HCT116 (cell line): ENCODE results near the gene ZBTB49. TPM values are rescaled to one million over a fixed set of nuclear protein-coding genes. Genes with fewer than 3 reads are reported as not detected.

Source experiments
- ATAC-seq: fragments of 200-7000 bp; cut with Tn5 transposase; 2 replicates; pipeline ENCODE4 v1.9.1; 2020; ENCODE audit warnings: mild to moderate bottlenecking, moderate library complexity
- BruUV-seq: library from RNA; stranded (reverse); fragments of 400-500 nt; replicated peaks from 2 replicates; lab custom pipeline; 2021; lab: Mats Ljungman, UMichigan
- CTCF ChIA-PET: fragments of 300-600 bp; sonication (Branson Sonifier 250); formaldehyde crosslinking; loops from one replicate; lab custom pipeline; 2021; ENCODE audit warnings: antibody characterized with exemption; lab: Charles Lee
- POLR2A ChIA-PET: fragments of 300-600, 350-600 bp; sonication (Branson Sonifier 250); formaldehyde crosslinking; loops from one replicate; lab custom pipeline; 2021; ENCODE audit warnings: antibody characterized with exemption; lab: Charles Lee
- RAD21 ChIA-PET, 2 experiments: fragments of 300-600 bp; sonication (Branson Sonifier 250); formaldehyde crosslinking; loops; one replicate each; lab custom pipeline; 2023; ENCODE audit warnings: low total read pairs in 2 of 2; ENCODE audit not compliant: uncharacterized antibody in 2 of 2, unreplicated experiment in 2 of 2, low non-redundant PET in 1 of 2; lab: Charles Lee
- DNase-seq: peaks from one replicate; pipeline ENCODE4 v3.0.0-alpha.2; 2010; ENCODE audit warnings: low read depth, low spot score
- H2AFZ ChIP-seq: fragments of 200-600 bp; shearing (Covaris generic), sonication (generic); 2 replicates; pipeline ENCODE4 v1.6.1; 2017; ENCODE audit warnings: low read depth, mixed run types, mixed read lengths, antibody characterized with exemption, low read length; ENCODE audit not compliant: poor library complexity, severe bottlenecking
- H3K27ac ChIP-seq: 2 replicates; pipeline ENCODE4 v1.5.1; 2012; ENCODE audit warnings: low read depth, low read length
- H3K27me3 ChIP-seq: fragments of 200-600 bp; sonication (generic); 2 replicates; pipeline ENCODE4 v1.6.1; 2016; ENCODE audit warnings: mixed run types, low read length, mixed read lengths; ENCODE audit not compliant: insufficient read depth
- H3K36me3 ChIP-seq, 2 experiments: fragments of 200-500 bp in 1 of 2; fragments of 200-600 bp in 1 of 2; sonication (Bioruptor generic) in 1 of 2; sonication (generic) in 1 of 2; 2 replicates each; pipeline versions ENCODE4 v1.5.1 to v1.6.1; 2014 to 2016; ENCODE audit warnings: low read length in 2 of 2, inconsistent platforms in 1 of 2, mixed read lengths in 1 of 2, mixed run types in 1 of 2; ENCODE audit not compliant: insufficient read depth in 2 of 2, control insufficient read depth in 1 of 2
- H3K4me1 ChIP-seq, 2 experiments: fragments of 200-600 bp in 1 of 2; sonication (generic) in 1 of 2; 2 replicates each; pipeline versions ENCODE4 v1.5.1 to v1.6.1; 2012 to 2017; ENCODE audit warnings: low read length in 2 of 2, inconsistent platforms in 1 of 2, mild to moderate bottlenecking in 1 of 2, mixed read lengths in 1 of 2, mixed run types in 1 of 2, moderate library complexity in 1 of 2; ENCODE audit not compliant: insufficient read depth in 2 of 2, control insufficient read depth in 1 of 2
- H3K4me2 ChIP-seq: fragments of 200-600 bp; sonication (generic); 2 replicates; pipeline ENCODE4 v1.6.1; 2017; ENCODE audit warnings: mixed run types, low read length, mixed read lengths
- H3K4me3 ChIP-seq, 2 experiments: fragments of 200-600 bp in 1 of 2; sonication (generic) in 1 of 2; replicated peaks in 1 of 2; 2 replicates each; pipeline ENCODE4 v1.5.1; 2011 to 2016; ENCODE audit warnings: low read length in 2 of 2, control low read depth in 1 of 2, low read depth in 1 of 2, mild to moderate bottlenecking in 1 of 2, mixed read lengths in 1 of 2, mixed run types in 1 of 2
- H3K79me2 ChIP-seq: fragments of 200-600 bp; sonication (generic); 2 replicates; pipeline ENCODE4 v1.6.1; 2017; ENCODE audit warnings: mild to moderate bottlenecking, mixed run types, low read length, moderate library complexity, mixed read lengths; ENCODE audit not compliant: insufficient read depth
- H3K9ac ChIP-seq: fragments of 200-600 bp; sonication (generic); 2 replicates; pipeline ENCODE4 v1.6.1; 2016; ENCODE audit warnings: low read length, mixed read lengths
- H3K9me2 ChIP-seq: fragments of 200-600 bp; sonication (generic), shearing (Covaris generic); 2 replicates; pipeline ENCODE4 v1.6.1; 2017; ENCODE audit warnings: mixed run types, mild to moderate bottlenecking, moderate library complexity; ENCODE audit not compliant: insufficient read depth
- H3K9me3 ChIP-seq, 2 experiments: fragments of 200-500 bp in 1 of 2; fragments of 200-600 bp in 1 of 2; sonication (Bioruptor generic) in 1 of 2; sonication (generic) in 1 of 2; 2 replicates each; pipeline ENCODE4 v1.6.1; 2014 to 2017; ENCODE audit warnings: low read length in 2 of 2, mixed read lengths in 2 of 2, inconsistent platforms in 1 of 2, low read depth in 1 of 2, mild to moderate bottlenecking in 1 of 2, mixed run types in 1 of 2, moderate library complexity in 1 of 2; ENCODE audit not compliant: control insufficient read depth in 1 of 2, insufficient read depth in 1 of 2
- H4K20me1 ChIP-seq: fragments of 200-600 bp; sonication (generic), shearing (Covaris generic); 2 replicates; pipeline ENCODE4 v1.6.1; 2017; ENCODE audit warnings: mixed run types, mild to moderate bottlenecking, moderate library complexity; ENCODE audit not compliant: insufficient read depth
- CBX3 ChIP-seq: IDR thresholded peaks from 2 replicates; pipeline ENCODE4 v1.6.1; 2012; ENCODE audit warnings: low read depth
- EZH2 ChIP-seq: fragments of 200-600 bp; sonication (generic); IDR thresholded peaks from 2 replicates; pipeline ENCODE4 v1.6.1; 2017; ENCODE audit warnings: antibody characterized with exemption, mixed run types
- FOSL1 ChIP-seq: IDR thresholded peaks from 2 replicates; pipeline ENCODE4 v1.6.1; 2012; ENCODE audit warnings: low read depth
- SIN3A ChIP-seq: IDR thresholded peaks from 2 replicates; pipeline ENCODE4 v1.6.1; 2012; ENCODE audit warnings: low read depth
- SP1 ChIP-seq: IDR thresholded peaks from 2 replicates; pipeline ENCODE4 v1.6.1; 2012; ENCODE audit warnings: low read depth
- ZNF274 ChIP-seq: fragments of 200-500 bp; sonication (Bioruptor generic); IDR thresholded peaks from 2 replicates; pipeline ENCODE4 v1.6.1; 2014; ENCODE audit warnings: mild to moderate bottlenecking, low read depth, low read length, inconsistent platforms
- intact Hi-C: fragments of 100-400 bp; cut with micrococcal nuclease; formaldehyde crosslinking; loops from 2 replicates; pipeline ENCODE4 v1.10.0; 2022
- total RNA-seq: library from RNA; stranded (reverse); gene quantifications from one replicate; pipeline ENCODE4 v1.2.1, GENCODE V29; 2021; ENCODE audit not compliant: unreplicated experiment
- TF ChIP-seq, protein P1 (sequence below): IDR thresholded peaks from 2 replicates; pipeline ENCODE4 v1.6.1; 2011; ENCODE audit warnings: mild to moderate bottlenecking, low read length, moderate library complexity; ENCODE audit not compliant: insufficient replicate concordance; ENCODE audit errors: extremely low read depth
- TF ChIP-seq, protein P2 (sequence below): IDR thresholded peaks from 2 replicates; pipeline ENCODE4 v1.6.1; 2012
- TF ChIP-seq, protein P3 (sequence below): IDR thresholded peaks from 2 replicates; pipeline ENCODE4 v1.6.1; 2012; ENCODE audit warnings: low read depth
- TF ChIP-seq, protein P4 (sequence below): IDR thresholded peaks from 2 replicates; pipeline ENCODE4 v1.6.1; 2012

Gene ZBTB49
- total RNA-seq, 1 experiment from 2014 or later = 3.9 TPM

DNA sequence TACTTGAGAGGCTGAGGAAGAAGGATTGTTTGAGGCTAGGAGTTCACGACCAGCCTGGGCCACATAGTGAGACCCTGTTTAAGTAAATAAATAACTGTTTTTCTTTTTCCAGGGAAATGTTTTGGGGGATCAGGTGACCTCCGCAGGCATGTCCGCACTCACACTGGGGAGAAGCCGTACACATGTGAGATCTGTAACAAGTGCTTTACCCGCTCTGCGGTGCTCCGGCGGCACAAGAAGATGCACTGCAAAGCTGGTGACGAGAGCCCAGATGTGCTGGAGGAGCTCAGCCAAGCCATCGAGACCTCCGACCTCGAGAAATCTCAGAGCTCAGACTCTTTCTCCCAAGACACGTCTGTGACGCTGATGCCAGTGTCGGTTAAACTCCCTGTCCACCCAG, 30.5 kb downstream of the ZBTB49 start:
- no peak for ATAC-seq
- no TSS peak for BruUV-seq
- no peak overlapping the region for H3K9ac ChIP-seq
- DNase-seq = no peak
- peaks cover 0 to 2% of the 10 kb centered on the region in 2 experiments; a peak in 2 of 4 replicates for H3K36me3 ChIP-seq
- RAD21 ChIA-PET = no interaction called here
- H3K4me2 ChIP-seq = no peak overlapping the region
- intact Hi-C loops = no loop called here
- H4K20me1 ChIP-seq = no peaks in the 10 kb centered on the region
- POLR2A ChIA-PET = no interaction called here
- H3K79me2 ChIP-seq = no peaks in the 10 kb centered on the region
- TF ChIP-seq SP1 (no peak), CBX3 (no peak), EZH2 (no peak), SIN3A (no peak), ZNF274 (no peak), FOSL1 (no peak)
- TF ChIP-seq, protein P1, sequence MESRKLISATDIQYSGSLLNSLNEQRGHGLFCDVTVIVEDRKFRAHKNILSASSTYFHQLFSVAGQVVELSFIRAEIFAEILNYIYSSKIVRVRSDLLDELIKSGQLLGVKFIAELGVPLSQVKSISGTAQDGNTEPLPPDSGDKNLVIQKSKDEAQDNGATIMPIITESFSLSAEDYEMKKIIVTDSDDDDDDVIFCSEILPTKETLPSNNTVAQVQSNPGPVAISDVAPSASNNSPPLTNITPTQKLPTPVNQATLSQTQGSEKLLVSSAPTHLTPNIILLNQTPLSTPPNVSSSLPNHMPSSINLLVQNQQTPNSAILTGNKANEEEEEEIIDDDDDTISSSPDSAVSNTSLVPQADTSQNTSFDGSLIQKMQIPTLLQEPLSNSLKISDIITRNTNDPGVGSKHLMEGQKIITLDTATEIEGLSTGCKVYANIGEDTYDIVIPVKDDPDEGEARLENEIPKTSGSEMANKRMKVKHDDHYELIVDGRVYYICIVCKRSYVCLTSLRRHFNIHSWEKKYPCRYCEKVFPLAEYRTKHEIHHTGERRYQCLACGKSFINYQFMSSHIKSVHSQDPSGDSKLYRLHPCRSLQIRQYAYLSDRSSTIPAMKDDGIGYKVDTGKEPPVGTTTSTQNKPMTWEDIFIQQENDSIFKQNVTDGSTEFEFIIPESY = no peak
- TF ChIP-seq, protein P2, sequence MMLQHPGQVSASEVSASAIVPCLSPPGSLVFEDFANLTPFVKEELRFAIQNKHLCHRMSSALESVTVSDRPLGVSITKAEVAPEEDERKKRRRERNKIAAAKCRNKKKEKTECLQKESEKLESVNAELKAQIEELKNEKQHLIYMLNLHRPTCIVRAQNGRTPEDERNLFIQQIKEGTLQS = no peak
- TF ChIP-seq, protein P3, sequence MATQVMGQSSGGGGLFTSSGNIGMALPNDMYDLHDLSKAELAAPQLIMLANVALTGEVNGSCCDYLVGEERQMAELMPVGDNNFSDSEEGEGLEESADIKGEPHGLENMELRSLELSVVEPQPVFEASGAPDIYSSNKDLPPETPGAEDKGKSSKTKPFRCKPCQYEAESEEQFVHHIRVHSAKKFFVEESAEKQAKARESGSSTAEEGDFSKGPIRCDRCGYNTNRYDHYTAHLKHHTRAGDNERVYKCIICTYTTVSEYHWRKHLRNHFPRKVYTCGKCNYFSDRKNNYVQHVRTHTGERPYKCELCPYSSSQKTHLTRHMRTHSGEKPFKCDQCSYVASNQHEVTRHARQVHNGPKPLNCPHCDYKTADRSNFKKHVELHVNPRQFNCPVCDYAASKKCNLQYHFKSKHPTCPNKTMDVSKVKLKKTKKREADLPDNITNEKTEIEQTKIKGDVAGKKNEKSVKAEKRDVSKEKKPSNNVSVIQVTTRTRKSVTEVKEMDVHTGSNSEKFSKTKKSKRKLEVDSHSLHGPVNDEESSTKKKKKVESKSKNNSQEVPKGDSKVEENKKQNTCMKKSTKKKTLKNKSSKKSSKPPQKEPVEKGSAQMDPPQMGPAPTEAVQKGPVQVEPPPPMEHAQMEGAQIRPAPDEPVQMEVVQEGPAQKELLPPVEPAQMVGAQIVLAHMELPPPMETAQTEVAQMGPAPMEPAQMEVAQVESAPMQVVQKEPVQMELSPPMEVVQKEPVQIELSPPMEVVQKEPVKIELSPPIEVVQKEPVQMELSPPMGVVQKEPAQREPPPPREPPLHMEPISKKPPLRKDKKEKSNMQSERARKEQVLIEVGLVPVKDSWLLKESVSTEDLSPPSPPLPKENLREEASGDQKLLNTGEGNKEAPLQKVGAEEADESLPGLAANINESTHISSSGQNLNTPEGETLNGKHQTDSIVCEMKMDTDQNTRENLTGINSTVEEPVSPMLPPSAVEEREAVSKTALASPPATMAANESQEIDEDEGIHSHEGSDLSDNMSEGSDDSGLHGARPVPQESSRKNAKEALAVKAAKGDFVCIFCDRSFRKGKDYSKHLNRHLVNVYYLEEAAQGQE = no peak
- TF ChIP-seq, protein P4, sequence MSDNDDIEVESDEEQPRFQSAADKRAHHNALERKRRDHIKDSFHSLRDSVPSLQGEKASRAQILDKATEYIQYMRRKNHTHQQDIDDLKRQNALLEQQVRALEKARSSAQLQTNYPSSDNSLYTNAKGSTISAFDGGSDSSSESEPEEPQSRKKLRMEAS = no peak
- no peaks in the 10 kb centered on the region for H3K27me3 ChIP-seq
- no peaks in the 10 kb centered on the region for H3K9me3 ChIP-seq
- no peaks in the 10 kb centered on the region for H3K9me2 ChIP-seq
- no peak overlapping the region for H2AFZ ChIP-seq
- CTCF ChIA-PET = no interaction called here
- no peak overlapping the region for H3K27ac ChIP-seq
- no peak overlapping the region for H3K4me3 ChIP-seq
- H3K4me1 ChIP-seq = no peaks in the 10 kb centered on the region
